ENCODE measurements around the gene MBD5. TPM values are rescaled to one million over a fixed set of nuclear protein-coding genes. Genes with fewer than 3 reads are reported as not detected.

Gene MBD5
- total RNA-seq, 6 experiments from 2014 or later, result 7.9 to 15.6 (median 11.9) TPM

- intact Hi-C loops (cut with DNase I), result no loop called here
- Histone ChIP-seq H3K4me3 (no peak overlapping the region), H3K9me3 (no peaks in the 10 kb centered on the region), H3K27ac (no peak overlapping the region), H3K27me3 (no peaks in the 10 kb centered on the region), H3K4me1 (no peaks in the 10 kb centered on the region), H3K36me3 (no peaks in the 10 kb centered on the region)
- DNase-seq, result no peak
- ATAC-seq, result no peak
- TF ChIP-seq POLR2A (IDR thresholded peaks at IDR 0.05), result no peak
- TF ChIP-seq CTCF (IDR thresholded peaks at IDR 0.05), result no peak
- 10% methylated on average over 1 of the region's 1 CpG for WGBS (ENCODE audit: insufficient coverage, low coverage, low lambda C conversion rate, missing lambda C conversion rate)
Measured at GRCh38 chr2:148484066-148484465, 463.2 kb downstream of the MBD5 start.

- TF ChIP-seq POLR2A (IDR thresholded peaks at IDR 0.05) (no peak), CTCF (IDR thresholded peaks at IDR 0.05) (no peak)
- Histone ChIP-seq H3K36me3 (no peaks in the 10 kb centered on the region), H3K27me3 (no peaks in the 10 kb centered on the region), H3K4me3 (no peak overlapping the region), H3K9me3 (no peaks in the 10 kb centered on the region), H3K4me1 (no peaks in the 10 kb centered on the region), H3K27ac (no peak overlapping the region)
- DNase-seq (no peak), ATAC-seq (no peak)
- intact Hi-C loops (cut with DNase I), result no loop called here
Measured at GRCh38 chr2:148486655-148487054, 465.8 kb downstream of the MBD5 start.

DNA sequence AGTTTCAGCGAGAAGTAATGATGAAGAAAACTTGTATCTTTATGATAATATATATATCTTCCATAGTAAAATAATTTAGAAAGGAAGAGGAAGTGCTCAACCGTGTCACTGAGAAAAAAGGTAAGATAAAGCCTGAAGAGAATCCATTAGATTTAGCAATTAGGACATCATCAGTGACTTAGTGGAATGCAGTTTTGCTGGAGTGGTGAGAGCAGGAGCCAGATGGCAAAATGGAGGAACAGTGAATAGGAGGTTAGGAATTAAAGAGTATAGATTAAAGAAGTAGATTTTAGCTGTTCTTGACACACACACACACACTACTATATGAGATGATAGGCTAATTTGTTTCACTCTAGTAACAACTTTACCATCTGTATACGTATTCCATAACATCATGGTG lies 466.5 kb downstream of the MBD5 start:
- ATAC-seq, result no peak
- TF ChIP-seq CTCF (IDR thresholded peaks at IDR 0.05) (no peak), POLR2A (IDR thresholded peaks at IDR 0.05) (no peak)
- WGBS (ENCODE audit: insufficient coverage, low coverage, low lambda C conversion rate, missing lambda C conversion rate), result 70% methylated on average over 3 of the region's 3 CpGs

DNA sequence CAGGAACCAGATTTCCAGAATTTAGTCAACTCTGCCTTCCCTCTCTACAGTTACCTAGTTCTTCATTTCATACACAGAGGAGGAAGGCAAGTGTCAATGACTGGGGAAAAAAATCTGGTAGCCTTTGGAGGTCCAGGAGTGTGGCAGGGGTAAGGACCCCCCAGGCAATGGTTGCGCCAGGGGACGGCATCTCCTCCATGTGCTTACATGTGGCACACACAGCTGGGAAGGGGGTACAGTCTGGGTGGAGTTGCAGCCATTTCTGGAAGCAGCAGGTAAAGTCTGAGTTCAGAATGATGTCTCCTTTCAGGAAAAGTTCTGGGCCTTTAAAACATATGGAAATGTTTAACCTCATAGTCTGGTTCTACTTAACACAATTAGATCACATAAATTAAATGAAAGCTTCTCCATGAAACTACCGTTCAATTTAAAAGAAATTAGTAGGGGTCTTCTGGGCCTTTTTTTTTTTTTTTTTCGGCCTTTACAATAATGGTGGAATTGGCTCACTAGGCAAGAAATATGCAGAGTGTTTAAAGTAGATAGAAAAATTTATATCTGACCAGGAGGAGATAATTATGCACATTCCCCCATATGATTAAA lies 470.0 kb downstream of the MBD5 start:
- no peak for DNase-seq
- Histone ChIP-seq H3K27ac (no peak overlapping the region), H3K36me3 (no peaks in the 10 kb centered on the region), H3K9me3 (no peaks in the 10 kb centered on the region), H3K4me1 (no peaks in the 10 kb centered on the region), H3K4me3 (no peak overlapping the region), H3K27me3 (no peaks in the 10 kb centered on the region)
- no peak for ATAC-seq
- intact Hi-C loops (cut with DNase I), result no loop called here
- 69% methylated on average over 3 of the region's 4 CpGs for WGBS (ENCODE audit: insufficient coverage, low coverage, low lambda C conversion rate, missing lambda C conversion rate)
- no peak for TF ChIP-seq CTCF (IDR thresholded peaks at IDR 0.05)
- no peak for TF ChIP-seq POLR2A (IDR thresholded peaks at IDR 0.05)

More for the DNA sequence above, 466.5 kb downstream of the MBD5 start:
- intact Hi-C loops (cut with DNase I), result no loop called here
- DNase-seq, result no peak
- no peaks in the 10 kb centered on the region for H3K36me3 ChIP-seq
- H3K27ac ChIP-seq, result no peak overlapping the region
- H3K4me1 ChIP-seq, result no peaks in the 10 kb centered on the region
- no peaks in the 10 kb centered on the region for H3K9me3 ChIP-seq
- H3K4me3 ChIP-seq, result no peak overlapping the region
- H3K27me3 ChIP-seq, result no peaks in the 10 kb centered on the region
